Body of pancreas (tissue), 4 donors: Measurements from ENCODE around the gene BTC. TPM values are rescaled to one million over a fixed set of nuclear protein-coding genes. Genes with fewer than 3 reads are reported as not detected.

Experiments used
- ATAC-seq: fragments of 150-250 bp; one replicate; pipeline ENCODE4 v1.9.1; 2016
- DNase-seq, 4 donors: peaks; one replicate each; pipeline ENCODE4 v3.0.0-alpha.2; 2019
- H3K27ac ChIP-seq, 4 donors: fragments of 200-600 bp; sonication (generic); 1 replicate in 3 of 4; 2 replicates in 1 of 4; pipeline versions ENCODE4 v1.5.1 to v1.6.1; 2016 to 2019; ENCODE audit warnings: mild to moderate bottlenecking in 1 of 4, mixed read lengths in 1 of 4, moderate library complexity in 1 of 4
- H3K27me3 ChIP-seq, 2 donors: fragments of 200-600 bp; sonication (generic); one replicate each; pipeline ENCODE4 v1.6.0; 2016; ENCODE audit warnings: mild to moderate bottlenecking in 1 of 2
- H3K36me3 ChIP-seq, 2 donors: fragments of 200-600 bp; sonication (generic); replicated peaks in 1 of 2; 2 replicates each; pipeline ENCODE4 v1.5.1; 2016; ENCODE audit warnings: low read depth in 2 of 2; ENCODE audit not compliant: insufficient read depth in 1 of 2
- H3K4me1 ChIP-seq: fragments of 200-600 bp; sonication (generic); one replicate; pipeline ENCODE4 v1.6.0; 2016
- H3K4me3 ChIP-seq, 2 donors: fragments of 200-600 bp; sonication (generic); 1 replicate in 1 of 2; 2 replicates in 1 of 2; pipeline ENCODE4 v1.5.1; 2016 to 2019
- H3K9me3 ChIP-seq, 3 donors: fragments of 200-600 bp; sonication (generic); 1 replicate in 2 of 3; 2 replicates in 1 of 3; pipeline ENCODE4 v1.5.1; 2016
- POLR2A ChIP-seq, 3 donors: fragments of 450-650 bp; IDR thresholded peaks; one replicate each; pipeline ENCODE4 v1.6.1; 2016; ENCODE audit warnings: antibody characterized with exemption in 3 of 3, mild to moderate bottlenecking in 2 of 3
- WGBS, 2 donors: methylation state at CpG; one replicate each; pipeline ENCODE4 v1.1.5; 2017; 5-methylcytosine and 5-hydroxymethylcytosine counted together
- intact Hi-C: fragments of 100-400 bp; cut with DNase I; formaldehyde crosslinking; loops from one replicate; pipeline ENCODE4 v1.15.1; 2023
- total RNA-seq, 2 donors: library from RNA; depleted of rRNA; stranded (reverse); fragments of >200 nt; gene quantifications; one replicate each; pipeline ENCODE4 v1.1.0, GENCODE V29; 2016
- TF ChIP-seq, protein P1 (sequence below), 7 experiments: fragments of 450-650 bp in 4 of 7; fragments of 200-600 bp in 3 of 7; sonication (generic) in 3 of 7; IDR thresholded peaks; one replicate each; pipeline ENCODE4 v1.5.1; 2016 to 2019; ENCODE audit warnings: antibody characterized with exemption in 7 of 7

Gene BTC
- total RNA-seq, 2 donors from 2014 or later: 1.8 to 3.6 TPM

DNA sequence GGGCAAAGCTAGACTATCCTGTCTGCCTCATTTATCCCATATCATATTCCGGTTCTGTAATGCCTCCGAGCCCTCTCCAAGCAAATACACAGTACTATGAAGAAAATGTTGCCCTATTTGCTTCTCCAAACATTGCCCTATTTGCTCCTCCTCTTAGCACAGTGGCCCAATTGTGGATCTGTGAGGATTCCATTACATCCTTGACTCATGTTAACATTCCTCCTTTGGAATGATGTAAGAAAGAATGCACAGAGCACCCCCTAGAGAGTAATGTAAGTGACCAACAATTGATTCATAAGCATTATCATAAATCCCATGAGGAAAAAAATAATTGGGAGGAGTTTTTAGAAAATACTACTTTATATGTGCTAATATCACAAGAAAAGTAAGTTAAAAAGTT lies 11.3 kb upstream of the BTC start:
- H3K4me1 ChIP-seq: no peaks in the 10 kb centered on the region
- no peaks in the 10 kb centered on the region for H3K9me3 ChIP-seq
- no peaks in the 10 kb centered on the region for H3K27me3 ChIP-seq
- 32 to 57% methylated on average over 2 of the region's 2 CpGs for WGBS, 2 donors
- TF ChIP-seq POLR2A (IDR thresholded peaks at IDR 0.05): no peak
- TF ChIP-seq, protein P1, sequence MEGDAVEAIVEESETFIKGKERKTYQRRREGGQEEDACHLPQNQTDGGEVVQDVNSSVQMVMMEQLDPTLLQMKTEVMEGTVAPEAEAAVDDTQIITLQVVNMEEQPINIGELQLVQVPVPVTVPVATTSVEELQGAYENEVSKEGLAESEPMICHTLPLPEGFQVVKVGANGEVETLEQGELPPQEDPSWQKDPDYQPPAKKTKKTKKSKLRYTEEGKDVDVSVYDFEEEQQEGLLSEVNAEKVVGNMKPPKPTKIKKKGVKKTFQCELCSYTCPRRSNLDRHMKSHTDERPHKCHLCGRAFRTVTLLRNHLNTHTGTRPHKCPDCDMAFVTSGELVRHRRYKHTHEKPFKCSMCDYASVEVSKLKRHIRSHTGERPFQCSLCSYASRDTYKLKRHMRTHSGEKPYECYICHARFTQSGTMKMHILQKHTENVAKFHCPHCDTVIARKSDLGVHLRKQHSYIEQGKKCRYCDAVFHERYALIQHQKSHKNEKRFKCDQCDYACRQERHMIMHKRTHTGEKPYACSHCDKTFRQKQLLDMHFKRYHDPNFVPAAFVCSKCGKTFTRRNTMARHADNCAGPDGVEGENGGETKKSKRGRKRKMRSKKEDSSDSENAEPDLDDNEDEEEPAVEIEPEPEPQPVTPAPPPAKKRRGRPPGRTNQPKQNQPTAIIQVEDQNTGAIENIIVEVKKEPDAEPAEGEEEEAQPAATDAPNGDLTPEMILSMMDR (IDR thresholded peaks at IDR 0.05): no peak
- intact Hi-C loops: no loop called here
- no peak overlapping the region for H3K27ac ChIP-seq
- DNase-seq (no peak), ATAC-seq (no peak)
- H3K36me3 ChIP-seq: no peaks in the 10 kb centered on the region
- H3K4me3 ChIP-seq: no peak overlapping the region

DNA sequence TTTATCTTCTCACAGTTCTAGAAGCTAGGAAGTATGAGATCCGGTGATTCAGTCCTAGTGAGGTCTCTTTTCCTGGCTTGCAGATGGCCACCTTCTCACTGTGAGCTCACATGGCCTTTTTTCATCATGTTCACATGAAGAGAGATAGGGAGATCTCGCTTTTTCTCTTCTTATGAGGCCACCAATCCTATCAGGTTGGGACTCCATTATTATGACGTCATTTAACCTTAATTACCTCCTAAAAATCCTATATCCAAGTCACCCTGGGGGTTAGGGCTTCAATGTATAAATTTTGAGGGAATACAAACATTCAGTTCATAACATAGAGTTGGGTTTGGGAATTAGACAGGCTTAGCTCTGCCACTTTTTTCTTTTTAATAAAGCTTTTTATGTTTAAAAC lies 6.0 kb upstream of the BTC start:
- intact Hi-C loops: no loop called here
- no peaks in the 10 kb centered on the region for H3K9me3 ChIP-seq
- 58 to 65% methylated on average over 3 of the region's 3 CpGs for WGBS, 2 donors
- TF ChIP-seq, protein P1 (IDR thresholded peaks at IDR 0.05): no peak
- TF ChIP-seq POLR2A (IDR thresholded peaks at IDR 0.05): no peak
- H3K4me3 ChIP-seq: no peak overlapping the region
- no peaks in the 10 kb centered on the region for H3K36me3 ChIP-seq
- no peaks in the 10 kb centered on the region for H3K4me1 ChIP-seq
- no peak for ATAC-seq
- no peak overlapping the region for H3K27ac ChIP-seq
- no peak for DNase-seq
- H3K27me3 ChIP-seq: no peaks in the 10 kb centered on the region

DNA sequence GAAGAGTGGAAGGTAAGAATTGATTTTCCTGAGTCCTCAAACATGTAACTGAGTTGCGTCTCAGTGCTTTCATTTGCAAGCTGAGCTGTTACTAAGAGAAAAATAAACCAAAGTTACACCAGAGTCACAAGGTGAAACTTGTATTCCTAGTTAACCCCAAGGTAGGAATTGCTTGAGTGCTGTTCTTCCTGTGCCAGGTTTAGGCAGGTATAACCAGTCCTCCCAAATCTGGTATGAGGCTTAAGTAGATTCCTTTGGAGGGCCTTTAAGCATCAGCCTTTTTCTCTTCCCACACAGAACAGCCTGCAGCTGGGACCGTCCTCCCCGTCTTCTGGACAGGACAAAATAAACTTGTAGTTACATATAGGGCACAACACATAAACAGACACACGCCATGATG lies 2.3 kb upstream of the BTC start:
- Histone ChIP-seq H3K27ac (no peak overlapping the region), H3K4me3 (no peak overlapping the region), H3K4me1 (peaks cover 10% of the 10 kb centered on the region), H3K36me3 (no peaks in the 10 kb centered on the region), H3K27me3 (no peaks in the 10 kb centered on the region), H3K9me3 (no peaks in the 10 kb centered on the region)
- TF ChIP-seq, protein P1 (IDR thresholded peaks at IDR 0.05): no peak
- TF ChIP-seq POLR2A (IDR thresholded peaks at IDR 0.05): no peak
- intact Hi-C loops: no loop called here
- WGBS, 2 donors: 86 to 92% methylated on average over 4 of the region's 4 CpGs
- no peak for DNase-seq
- no peak for ATAC-seq

DNA sequence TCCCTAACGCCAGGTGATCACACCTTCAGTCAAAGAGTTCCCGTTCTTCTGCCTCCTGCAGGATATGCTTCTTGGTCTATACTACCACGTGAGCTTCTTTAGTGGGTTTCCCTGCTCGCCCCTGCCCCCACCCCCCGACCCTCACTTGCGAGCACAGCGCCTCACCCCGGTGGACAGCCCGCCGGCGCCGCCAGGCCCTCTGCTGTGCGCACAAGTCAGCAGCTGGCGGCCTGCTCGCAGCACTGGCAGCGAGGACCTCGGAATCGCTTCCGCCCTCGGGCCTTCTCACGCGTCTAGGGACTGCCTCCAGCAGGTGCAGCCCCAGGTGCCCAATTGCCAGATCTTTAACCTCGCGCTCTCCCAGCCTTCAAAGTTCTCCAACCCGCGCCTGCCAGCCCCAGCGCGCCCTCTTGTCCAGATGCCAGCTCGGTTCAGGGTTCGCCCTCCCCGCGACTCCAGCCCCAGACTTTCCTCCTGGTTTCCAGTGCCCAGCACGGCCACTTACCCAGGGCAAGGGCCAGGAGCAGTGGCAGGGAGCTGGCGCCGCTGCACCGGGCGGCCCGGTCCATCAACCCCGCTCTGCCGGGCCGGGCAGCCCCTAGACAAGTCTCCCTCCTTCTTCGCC lies 454 bp downstream of the BTC start:
- peak; percentile 58 to 90 (median 83) for TF ChIP-seq POLR2A (IDR thresholded peaks at IDR 0.05)
- TF ChIP-seq, protein P1 (IDR thresholded peaks at IDR 0.05): peak; percentile 29 to 68 (median 49)
- 1% methylated on average over 17 to 42 of the region's 42 CpGs for WGBS, 2 donors
- no peaks in the 10 kb centered on the region for H3K36me3 ChIP-seq
- ATAC-seq (peak; percentile 89), DNase-seq (peak; percentile 85 to 91 (median 88))
- peak overlapping the region; percentile 79 to 98 (median 96) for H3K27ac ChIP-seq
- no peaks in the 10 kb centered on the region for H3K27me3 ChIP-seq
- peak overlapping the region; percentile 11 to 35 for H3K4me3 ChIP-seq
- no peaks in the 10 kb centered on the region for H3K9me3 ChIP-seq
- H3K4me1 ChIP-seq: peaks cover 10% of the 10 kb centered on the region
- intact Hi-C loops: no loop called here

DNA sequence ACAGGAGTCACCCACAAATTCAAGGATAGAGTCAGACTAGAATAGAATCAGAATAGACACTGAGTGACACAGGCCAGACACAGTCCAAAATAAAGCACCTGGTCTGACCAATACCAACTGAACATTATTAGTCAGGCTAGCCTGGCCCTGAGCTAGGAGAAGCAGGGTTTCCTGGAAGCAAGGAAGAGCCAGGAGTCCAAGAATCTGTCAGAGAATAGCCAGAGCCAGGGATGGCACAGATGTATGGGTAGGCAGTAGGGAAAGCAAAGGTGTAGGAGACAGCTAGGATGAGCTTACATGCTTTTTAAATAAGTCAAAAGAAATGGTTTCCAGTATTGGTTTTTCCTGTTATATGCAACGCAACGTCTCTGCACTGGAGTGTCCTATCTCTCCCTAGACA lies 3.7 kb downstream of the BTC start:
- Histone ChIP-seq H3K9me3 (no peaks in the 10 kb centered on the region), H3K4me3 (no peak overlapping the region), H3K27ac (no peak overlapping the region), H3K4me1 (peaks cover 10% of the 10 kb centered on the region), H3K27me3 (no peaks in the 10 kb centered on the region), H3K36me3 (no peaks in the 10 kb centered on the region)
- DNase-seq (no peak), ATAC-seq (no peak)
- WGBS, 2 donors: 88 to 98% methylated on average over 2 of the region's 2 CpGs
- no peak for TF ChIP-seq POLR2A (IDR thresholded peaks at IDR 0.05)
- TF ChIP-seq, protein P1 (IDR thresholded peaks at IDR 0.05): no peak
- intact Hi-C loops: no loop called here
